Ramos (cell line): Measurements from ENCODE around the gene FILIP1L.

Experiments
- in situ Hi-C: fragments of 300-500 bp; cut with MboI; formaldehyde crosslinking; loops from one replicate; pipeline ENCODE4 v1.14.3; 2022; ENCODE audit warnings: low sequenced_read_pairs; ENCODE audit not compliant: unreplicated experiment

The FILIP1L gene

GRCh38 chr3:100127792-100128191 lies 13.5 kb upstream of the FILIP1L start:
- in situ Hi-C loops: no loop called here

- in situ Hi-C loops: no loop called here
These were observed 11.0 kb upstream of the FILIP1L start for GRCh38 chr3:100125161-100125938.

- in situ Hi-C loops: no loop called here
These were observed 10.0 kb upstream of the FILIP1L start for GRCh38 chr3:100124201-100124761.

- in situ Hi-C loops: no loop called here
These were observed 8.8 kb upstream of the FILIP1L start for GRCh38 chr3:100123112-100123511.

- in situ Hi-C loops: no loop called here
These were observed 8.0 kb upstream of the FILIP1L start for GRCh38 chr3:100122321-100122720.

- in situ Hi-C loops: no loop called here
These were observed 6.4 kb upstream of the FILIP1L start for GRCh38 chr3:100120693-100121092.

GRCh38 chr3:100120012-100120411 lies 5.7 kb upstream of the FILIP1L start:
- in situ Hi-C loops: no loop called here

GRCh38 chr3:100117093-100117492 lies 2.8 kb upstream of the FILIP1L start:
- in situ Hi-C loops: no loop called here

- in situ Hi-C loops: no loop called here
These were observed 433 bp downstream of the FILIP1L start for GRCh38 chr3:100113723-100114412.

- in situ Hi-C loops: no loop called here
These were observed 2.6 kb downstream of the FILIP1L start for GRCh38 chr3:100111728-100112127.

- in situ Hi-C loops: no loop called here
These were observed 4.1 kb downstream of the FILIP1L start for GRCh38 chr3:100110162-100110561.

GRCh38 chr3:100108464-100109079 lies 5.7 kb downstream of the FILIP1L start:
- in situ Hi-C loops: no loop called here

GRCh38 chr3:100107221-100107814 lies 7.0 kb downstream of the FILIP1L start:
- in situ Hi-C loops: no loop called here

GRCh38 chr3:100106531-100107141 lies 7.7 kb downstream of the FILIP1L start:
- in situ Hi-C loops: no loop called here

GRCh38 chr3:100106094-100106493 lies 8.2 kb downstream of the FILIP1L start:
- in situ Hi-C loops: no loop called here

GRCh38 chr3:100105501-100105900 lies 8.8 kb downstream of the FILIP1L start:
- in situ Hi-C loops: no loop called here

GRCh38 chr3:100104817-100105413 lies 9.4 kb downstream of the FILIP1L start:
- in situ Hi-C loops: no loop called here

- in situ Hi-C loops: no loop called here
These were observed 9.9 kb downstream of the FILIP1L start for GRCh38 chr3:100104442-100104798.

- in situ Hi-C loops: no loop called here
These were observed 10.5 kb downstream of the FILIP1L start for GRCh38 chr3:100103558-100104441.
